IgD-negative memory B cell (primary cell): ENCODE results near the gene ASGR1. TPM values are rescaled to one million over a fixed set of nuclear protein-coding genes. Genes with fewer than 3 reads are reported as not detected.

ENCODE experiments used
- H3K27ac Mint-ChIP-seq, 3 donors: one replicate each; pipeline ENCODE4 v1.8.0; 2020 to 2022; ENCODE audit warnings: mild to moderate bottlenecking in 3 of 3, mixed read lengths in 3 of 3, moderate library complexity in 1 of 3
- H3K27me3 Mint-ChIP-seq: one replicate; pipeline ENCODE4 v1.8.0; 2021; ENCODE audit warnings: mixed read lengths
- H3K36me3 Mint-ChIP-seq: one replicate; pipeline ENCODE4 v1.8.0; 2020; ENCODE audit warnings: mild to moderate bottlenecking, mixed read lengths
- H3K4me1 Mint-ChIP-seq, 3 donors: one replicate each; pipeline ENCODE4 v1.8.0; 2020 to 2022; ENCODE audit warnings: mixed read lengths in 3 of 3, mild to moderate bottlenecking in 1 of 3
- H3K4me3 Mint-ChIP-seq, 4 donors: one replicate each; pipeline ENCODE4 v1.8.0; 2020 to 2022; ENCODE audit warnings: mild to moderate bottlenecking in 4 of 4, mixed read lengths in 4 of 4, moderate library complexity in 3 of 4
- H3K9me3 Mint-ChIP-seq, 3 donors: one replicate each; pipeline ENCODE4 v1.8.0; 2020 to 2021; ENCODE audit warnings: mixed read lengths in 3 of 3, mild to moderate bottlenecking in 1 of 3
- polyA plus RNA-seq: library from polyadenylated mRNA; unstranded; fragments of 300-500 nt; fragmentation: Illumina TruSeq; gene quantifications from one replicate; pipeline ENCODE4 v1.2.3, GENCODE V29; 2021

Gene ASGR1
- polyA plus RNA-seq, 1 donor from 2014 or later, result 0.50 TPM

- H3K4me3 Mint-ChIP-seq, result peak overlapping the region; percentile 93 to 98 (median 94)
- peak overlapping the region; percentile 90 to 96 (median 91) for H3K27ac Mint-ChIP-seq
- H3K4me1 Mint-ChIP-seq, result peaks cover 19 to 29% (median 25%) of the 10 kb centered on the region in 3 donors
- no peaks in the 10 kb centered on the region for H3K36me3 Mint-ChIP-seq
- peaks cover 4% of the 10 kb centered on the region for H3K27me3 Mint-ChIP-seq
- no peaks in the 10 kb centered on the region for H3K9me3 Mint-ChIP-seq
Observed at GRCh38 chr17:7219229-7219811, 40.1 kb upstream of the ASGR1 start.

- Mint-ChIP-seq H3K36me3 (no peaks in the 10 kb centered on the region), H3K4me1 (peaks cover 23 to 33% (median 30%) of the 10 kb centered on the region in 3 donors), H3K27me3 (peaks cover 7% of the 10 kb centered on the region), H3K9me3 (no peaks in the 10 kb centered on the region), H3K27ac (peak overlapping the region; percentile 86 to 91 (median 90)), H3K4me3 (peak overlapping the region in 2 of 4 donors; percentile 93 to 96)
Observed at GRCh38 chr17:7218758-7219157, 39.6 kb upstream of the ASGR1 start.

- peak overlapping the region in 1 of 3 donors; percentile 57 for H3K27ac Mint-ChIP-seq
- H3K4me1 Mint-ChIP-seq, result peaks cover 26 to 36% (median 35%) of the 10 kb centered on the region in 3 donors
- peaks cover 7% of the 10 kb centered on the region for H3K27me3 Mint-ChIP-seq
- H3K9me3 Mint-ChIP-seq, result no peaks in the 10 kb centered on the region
- no peaks in the 10 kb centered on the region for H3K36me3 Mint-ChIP-seq
- peak overlapping the region in 3 of 4 donors; percentile 70 to 93 (median 71) for H3K4me3 Mint-ChIP-seq
Observed at GRCh38 chr17:7218166-7218565, 39.0 kb upstream of the ASGR1 start.

GRCh38 chr17:7217113-7217987 is 38.2 kb upstream of the ASGR1 start:
- Mint-ChIP-seq H3K27ac (peak overlapping the region in 2 of 3 donors; percentile 71 to 73), H3K4me3 (peak overlapping the region in 3 of 4 donors; percentile 70 to 93 (median 71)), H3K4me1 (peaks cover 28 to 36% (median 35%) of the 10 kb centered on the region in 3 donors), H3K9me3 (no peaks in the 10 kb centered on the region), H3K36me3 (no peaks in the 10 kb centered on the region), H3K27me3 (peaks cover 7% of the 10 kb centered on the region)

- Mint-ChIP-seq H3K9me3 (no peaks in the 10 kb centered on the region), H3K27me3 (peaks cover 9% of the 10 kb centered on the region), H3K36me3 (no peaks in the 10 kb centered on the region), H3K4me1 (peaks cover 31 to 40% (median 35%) of the 10 kb centered on the region in 3 donors), H3K27ac (peak overlapping the region in 2 of 3 donors; percentile 71 to 73), H3K4me3 (peak overlapping the region in 2 of 4 donors; percentile 37 to 77)
Observed at GRCh38 chr17:7216242-7217112, 37.3 kb upstream of the ASGR1 start.

GRCh38 chr17:7215652-7216180 is 36.5 kb upstream of the ASGR1 start:
- H3K27me3 Mint-ChIP-seq, result peaks cover 9% of the 10 kb centered on the region
- H3K27ac Mint-ChIP-seq, result peak overlapping the region in 1 of 3 donors; percentile 71
- no peaks in the 10 kb centered on the region for H3K36me3 Mint-ChIP-seq
- H3K9me3 Mint-ChIP-seq, result no peaks in the 10 kb centered on the region
- H3K4me3 Mint-ChIP-seq, result peak overlapping the region in 1 of 4 donors; percentile 37
- H3K4me1 Mint-ChIP-seq, result peaks cover 24 to 36% (median 33%) of the 10 kb centered on the region in 3 donors

GRCh38 chr17:7215136-7215638 is 36.0 kb upstream of the ASGR1 start:
- peaks cover 9% of the 10 kb centered on the region for H3K27me3 Mint-ChIP-seq

GRCh38 chr17:7214300-7215135 is 35.3 kb upstream of the ASGR1 start:
- H3K4me1 Mint-ChIP-seq, result peaks cover 16 to 34% (median 26%) of the 10 kb centered on the region in 3 donors
- H3K36me3 Mint-ChIP-seq, result no peaks in the 10 kb centered on the region
- peak overlapping the region; percentile 92 to 96 (median 94) for H3K4me3 Mint-ChIP-seq
- peaks cover 8% of the 10 kb centered on the region for H3K27me3 Mint-ChIP-seq
- H3K9me3 Mint-ChIP-seq, result no peaks in the 10 kb centered on the region
- H3K27ac Mint-ChIP-seq, result peak overlapping the region; percentile 98 to 99 (median 98)

More at GRCh38 chr17:7215136-7215638, 36.0 kb upstream of the ASGR1 start:
- peak overlapping the region; percentile 92 to 96 (median 94) for H3K4me3 Mint-ChIP-seq
- no peaks in the 10 kb centered on the region for H3K9me3 Mint-ChIP-seq
- H3K27ac Mint-ChIP-seq, result peak overlapping the region; percentile 98 to 99 (median 98)
- no peaks in the 10 kb centered on the region for H3K36me3 Mint-ChIP-seq
- peaks cover 19 to 36% (median 28%) of the 10 kb centered on the region in 3 donors for H3K4me1 Mint-ChIP-seq

- Mint-ChIP-seq H3K36me3 (no peaks in the 10 kb centered on the region), H3K27me3 (peaks cover 7% of the 10 kb centered on the region), H3K4me3 (peak overlapping the region; percentile 92 to 96 (median 94)), H3K27ac (peak overlapping the region; percentile 98 to 99 (median 98)), H3K9me3 (no peaks in the 10 kb centered on the region), H3K4me1 (peaks cover 14 to 30% (median 21%) of the 10 kb centered on the region in 3 donors)
Observed at GRCh38 chr17:7213895-7214299, 34.7 kb upstream of the ASGR1 start.

GRCh38 chr17:7211491-7212273 is 32.5 kb upstream of the ASGR1 start:
- peaks cover 14 to 22% (median 16%) of the 10 kb centered on the region in 3 donors for H3K4me1 Mint-ChIP-seq
- H3K9me3 Mint-ChIP-seq, result no peaks in the 10 kb centered on the region
- H3K4me3 Mint-ChIP-seq, result peak overlapping the region in 1 of 4 donors; percentile 76
- H3K27me3 Mint-ChIP-seq, result peaks cover 6% of the 10 kb centered on the region
- H3K27ac Mint-ChIP-seq, result peak overlapping the region in 1 of 3 donors; percentile 89
- H3K36me3 Mint-ChIP-seq, result no peaks in the 10 kb centered on the region

- peaks cover 24 to 26% (median 25%) of the 10 kb centered on the region in 3 donors for H3K4me1 Mint-ChIP-seq
- H3K4me3 Mint-ChIP-seq, result peak overlapping the region in 2 of 4 donors; percentile 45 to 52
- H3K36me3 Mint-ChIP-seq, result peaks cover 2% of the 10 kb centered on the region
- H3K27me3 Mint-ChIP-seq, result peaks cover 3% of the 10 kb centered on the region
- peak overlapping the region in 1 of 3 donors; percentile 26 for H3K27ac Mint-ChIP-seq
- H3K9me3 Mint-ChIP-seq, result no peaks in the 10 kb centered on the region
Observed at GRCh38 chr17:7208754-7209460, 29.7 kb upstream of the ASGR1 start.

- Mint-ChIP-seq H3K9me3 (no peaks in the 10 kb centered on the region), H3K4me1 (peaks cover 18 to 21% (median 21%) of the 10 kb centered on the region in 3 donors), H3K36me3 (peaks cover 2% of the 10 kb centered on the region), H3K27me3 (peaks cover 2% of the 10 kb centered on the region), H3K4me3 (no peak overlapping the region), H3K27ac (peak overlapping the region in 1 of 3 donors; percentile 26)
Observed at GRCh38 chr17:7208027-7208571, 28.9 kb upstream of the ASGR1 start.
